ENCODE data around the gene ZYX.

- TF ChIP-seq CTCF (IDR thresholded peaks at IDR 0.05; ENCODE audit: poor library complexity, severe bottlenecking), result no peak
- no peak for TF ChIP-seq EP300 (conservative IDR thresholded peaks at IDR 0.05; ENCODE audit: poor library complexity, severe bottlenecking)
- no peak for TF ChIP-seq POLR2AphosphoS5 (IDR thresholded peaks at IDR 0.05)
- TF ChIP-seq REST (IDR thresholded peaks at IDR 0.05; ENCODE audit: borderline replicate concordance), result no peak
- TF ChIP-seq TAF1 (IDR thresholded peaks at IDR 0.05; ENCODE audit: low read depth), result no peak
- TF ChIP-seq RAD21 (conservative IDR thresholded peaks at IDR 0.05), result no peak
- no peak for TF ChIP-seq EZH2 (IDR thresholded peaks at IDR 0.05; ENCODE audit: borderline replicate concordance, insufficient read depth, low read length, poor library complexity, severe bottlenecking)
- no peak for TF ChIP-seq SMC3 (conservative IDR thresholded peaks at IDR 0.05; ENCODE audit: poor library complexity)
These were observed 33.2 kb upstream of the ZYX start for GRCh38 chr7:143347950-143348349.
